ENCODE measurements around the gene CAMSAP2.

Gene CAMSAP2

DNA sequence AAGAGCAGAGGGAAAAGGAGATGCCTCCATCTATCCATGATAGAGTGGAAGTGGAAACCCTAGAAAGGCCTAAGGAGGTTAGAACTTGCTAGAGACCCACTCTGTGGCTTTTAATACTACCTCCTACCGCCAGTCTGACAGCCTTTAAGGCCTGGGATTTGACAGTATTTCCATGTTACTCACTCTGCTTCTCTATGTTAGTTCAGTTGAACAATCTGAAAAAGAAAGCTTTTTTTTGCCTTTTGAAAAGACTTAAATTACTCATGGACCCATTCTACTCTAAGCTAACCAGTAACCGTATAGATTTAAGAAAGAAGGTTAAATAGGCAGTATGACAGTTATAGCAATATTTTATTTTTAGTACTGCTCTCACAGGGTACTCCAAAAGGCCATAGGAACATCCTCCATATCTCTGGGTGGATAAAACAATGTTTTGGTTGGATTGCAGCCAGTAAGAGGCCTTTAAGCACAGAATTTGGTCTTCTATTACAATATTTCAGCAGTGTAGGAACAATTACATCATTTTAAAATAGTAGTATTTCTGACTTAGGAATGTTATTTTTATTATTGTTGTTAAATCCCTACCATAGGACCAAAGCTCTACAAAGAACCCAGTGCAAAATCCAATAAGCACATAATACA is 118.1 kb downstream of the CAMSAP2 start:
- no peak for DNase-seq

GRCh38 chr1:200857804-200858203 is 119.1 kb downstream of the CAMSAP2 start:
- DNase-seq: no peak

- DNase-seq: no peak
These were observed 123.4 kb downstream of the CAMSAP2 start for GRCh38 chr1:200861937-200862647.

GRCh38 chr1:200862713-200863415 is 124.2 kb downstream of the CAMSAP2 start:
- peak; percentile 70 for DNase-seq

DNA sequence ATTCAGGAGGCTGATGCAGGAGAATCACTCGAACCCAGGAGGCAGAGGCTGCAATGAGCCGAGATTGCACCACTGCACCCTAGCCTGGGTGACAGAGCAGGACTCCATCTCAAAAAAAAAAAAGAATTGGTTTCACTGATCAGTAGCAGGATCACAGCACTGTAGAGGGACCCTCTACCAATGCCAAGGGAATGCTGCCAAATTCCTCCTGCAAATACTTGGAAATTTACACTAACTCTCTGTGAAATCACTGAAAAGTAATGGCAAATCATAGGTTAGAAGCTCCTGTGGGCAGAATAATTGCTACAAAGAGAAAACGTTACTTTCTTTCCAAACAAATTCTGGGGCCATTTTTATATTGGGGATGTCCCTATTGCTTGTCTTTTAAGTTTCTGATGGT is 127.4 kb downstream of the CAMSAP2 start:
- DNase-seq: no peak

DNA sequence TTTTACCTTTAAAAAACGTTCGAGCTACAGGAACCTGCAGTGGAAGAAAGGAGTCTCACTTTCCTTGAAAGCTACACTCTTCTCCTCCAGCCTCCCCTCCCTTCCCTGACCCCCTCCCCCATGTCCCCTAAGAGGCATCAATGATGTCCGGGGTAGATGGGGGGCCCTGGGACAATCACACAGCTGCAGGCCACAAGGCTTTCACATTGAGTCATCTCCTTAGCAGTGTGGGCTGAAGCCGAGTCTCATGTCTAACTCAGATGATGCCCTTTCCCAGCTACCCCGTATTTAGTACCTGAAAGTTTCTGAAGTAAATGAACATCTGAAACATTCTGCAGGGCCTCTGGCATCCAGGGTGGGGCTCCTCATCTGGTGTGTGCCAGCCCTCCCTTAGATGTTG is 127.8 kb downstream of the CAMSAP2 start:
- no peak for DNase-seq

DNA sequence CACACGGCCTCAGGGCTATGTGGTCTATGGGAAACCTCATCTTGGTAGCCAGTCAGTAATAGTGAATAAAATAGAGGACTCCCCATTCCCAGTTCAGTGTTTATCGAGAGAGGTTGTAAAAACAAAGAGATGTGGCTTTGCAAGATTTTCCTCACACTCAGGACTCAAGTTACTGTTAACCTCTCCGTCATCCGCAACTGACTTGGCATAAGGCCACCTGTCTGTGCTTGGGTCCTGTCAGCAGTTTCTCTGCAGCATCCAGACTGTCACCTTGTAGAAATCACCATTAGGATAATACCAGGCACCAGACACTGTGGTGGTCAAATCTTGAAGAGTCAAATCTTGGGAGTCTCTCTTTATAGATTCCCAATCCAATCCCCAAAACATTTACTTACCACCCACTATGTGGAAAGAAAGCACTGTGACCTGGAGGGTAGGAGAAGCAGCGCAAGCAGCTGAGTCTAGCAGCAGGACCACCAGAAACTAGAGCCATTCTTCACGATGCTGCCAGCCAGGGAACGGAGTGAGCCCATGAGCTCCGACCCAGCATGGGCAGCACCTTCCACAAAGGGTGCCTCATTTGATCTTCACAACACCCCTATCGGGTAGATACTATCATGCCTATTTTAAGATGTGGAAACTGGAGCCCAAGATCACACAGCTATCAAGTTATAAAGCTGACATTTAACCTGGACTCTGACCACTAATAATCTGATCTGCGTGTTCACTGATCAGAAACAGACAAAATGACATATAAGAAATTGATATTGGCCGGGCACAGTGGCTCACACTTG is 128.5 kb downstream of the CAMSAP2 start:
- DNase-seq: no peak

GRCh38 chr1:200869376-200869752 is 130.7 kb downstream of the CAMSAP2 start:
- DNase-seq: no peak

GRCh38 chr1:200869753-200870391 is 131.2 kb downstream of the CAMSAP2 start:
- DNase-seq: no peak

DNA sequence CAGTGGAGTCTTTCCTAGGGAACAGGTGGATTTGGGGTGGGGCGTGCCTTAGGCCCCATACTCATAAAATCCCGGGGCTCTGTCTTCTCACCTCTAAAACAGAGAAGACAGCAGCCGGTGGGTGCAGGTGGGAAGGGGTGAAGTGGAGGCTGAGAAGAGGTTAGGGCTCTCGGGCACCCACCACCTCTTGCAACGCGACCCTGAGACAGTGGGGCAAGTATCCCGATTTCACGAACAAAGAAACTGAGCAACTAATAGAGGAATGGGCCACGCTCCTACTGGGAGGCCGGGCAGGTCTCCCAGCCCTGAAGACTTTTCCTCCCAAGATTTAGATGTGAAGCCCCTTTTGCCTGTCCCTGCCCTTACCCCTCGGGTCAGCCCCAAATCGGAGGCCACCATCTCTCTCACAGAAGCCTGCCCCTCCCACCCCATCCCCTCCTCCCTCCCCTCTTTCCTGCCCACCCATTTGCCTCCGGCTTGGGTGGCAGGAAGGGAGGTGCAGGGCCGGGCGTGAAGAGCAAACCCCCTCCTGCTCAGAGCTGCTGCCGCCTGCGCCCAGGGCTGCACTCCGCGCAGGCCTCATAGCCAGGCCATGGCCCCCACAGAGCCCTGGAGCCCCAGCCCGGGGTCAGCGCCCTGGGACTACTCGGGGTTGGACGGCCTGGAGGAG is 133.9 kb downstream of the CAMSAP2 start, which contains the start of gene GPR25:
Gene GPR25 (plus strand): TSS at position 536 of the 670 bp plus-strand sequence. CDS start 57 bp downstream, at position 593.
- DNase-seq: no peak

- no peak for DNase-seq
These were observed 134.5 kb downstream of the CAMSAP2 start for GRCh38 chr1:200873116-200873670.

DNA sequence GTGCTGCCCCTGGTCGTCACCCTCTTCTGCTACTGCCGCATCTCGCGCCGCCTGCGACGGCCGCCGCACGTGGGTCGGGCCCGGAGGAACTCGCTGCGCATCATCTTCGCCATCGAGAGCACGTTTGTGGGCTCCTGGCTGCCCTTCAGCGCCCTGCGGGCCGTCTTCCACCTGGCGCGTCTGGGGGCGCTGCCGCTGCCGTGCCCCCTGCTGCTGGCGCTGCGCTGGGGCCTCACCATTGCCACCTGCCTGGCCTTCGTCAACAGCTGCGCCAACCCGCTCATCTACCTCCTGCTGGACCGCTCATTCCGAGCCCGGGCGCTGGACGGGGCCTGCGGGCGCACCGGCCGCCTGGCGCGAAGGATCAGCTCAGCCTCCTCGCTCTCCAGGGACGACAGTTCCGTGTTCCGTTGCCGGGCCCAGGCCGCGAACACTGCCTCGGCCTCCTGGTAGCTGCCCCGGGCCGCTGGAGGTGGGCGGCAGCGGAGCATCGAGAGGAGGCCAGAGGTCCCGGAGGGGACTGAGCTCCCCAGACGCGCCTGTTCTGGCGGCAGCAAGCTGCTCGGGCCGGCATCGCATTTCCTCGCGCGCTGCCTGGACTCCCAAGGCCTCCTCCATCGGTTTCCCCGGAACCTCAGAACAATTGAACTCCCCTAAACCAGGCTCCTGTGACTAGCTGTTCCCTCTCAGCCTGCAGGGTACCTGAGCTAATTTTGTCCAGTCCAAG is 135.1 kb downstream of the CAMSAP2 start:
- DNase-seq: no peak

DNA sequence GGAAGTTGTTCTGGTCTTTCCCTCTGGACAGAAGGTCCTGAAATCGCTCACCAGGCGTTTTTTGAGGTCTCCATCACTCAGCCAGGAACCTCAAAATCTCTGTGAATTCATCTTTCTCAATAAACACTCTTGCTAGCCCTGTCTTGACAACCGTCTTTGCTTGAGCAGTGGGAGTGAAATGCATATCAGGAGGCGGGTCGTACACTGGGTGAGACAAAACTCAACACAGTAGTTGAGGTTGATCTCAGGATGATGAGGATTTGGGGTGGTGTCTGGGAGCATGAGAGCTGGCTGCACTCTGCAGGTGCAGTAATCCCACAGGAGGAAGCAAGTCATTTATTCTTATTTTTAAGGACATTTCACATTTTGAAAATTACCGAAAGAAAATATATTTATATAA is 136.0 kb downstream of the CAMSAP2 start:
- no peak for DNase-seq

GRCh38 chr1:200875416-200875815 is 136.7 kb downstream of the CAMSAP2 start:
- DNase-seq: no peak

GRCh38 chr1:200877010-200877409 is 138.3 kb downstream of the CAMSAP2 start:
- no peak for DNase-seq

DNA sequence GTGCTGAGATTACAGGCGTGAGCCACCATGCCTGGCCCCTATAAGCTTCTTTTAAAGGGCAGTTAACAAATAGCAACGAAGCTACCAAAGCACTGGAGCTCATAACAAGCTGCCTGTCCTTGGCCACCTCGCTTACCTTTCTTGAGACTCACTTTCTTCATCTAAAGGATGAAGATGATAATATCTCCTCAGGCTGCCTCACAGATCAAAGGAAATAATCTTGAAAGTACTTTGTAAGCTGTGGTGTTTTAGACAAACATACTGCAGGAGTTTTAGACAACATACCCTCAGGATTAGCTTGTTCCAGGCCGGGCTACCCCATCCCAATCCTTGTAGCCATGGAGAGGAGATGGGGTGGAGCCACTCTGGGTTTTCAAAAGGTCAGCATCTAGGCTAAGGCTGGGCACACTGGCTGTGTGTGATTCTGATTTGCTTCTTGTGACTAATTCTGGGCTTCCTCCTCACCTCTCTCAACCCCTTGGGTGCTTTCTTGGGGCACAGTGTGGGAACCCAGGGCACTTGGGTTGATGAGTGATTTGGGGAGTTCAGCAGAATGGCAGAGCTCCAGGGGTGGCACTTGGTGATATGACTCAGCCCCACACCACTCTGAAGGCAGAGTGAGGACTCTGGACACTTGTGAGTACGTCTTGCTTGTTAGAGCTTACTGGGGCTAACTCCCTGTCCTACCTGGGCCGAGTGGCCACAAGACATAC is 139.3 kb downstream of the CAMSAP2 start:
- no peak for DNase-seq

- DNase-seq: no peak
These were observed 141.5 kb downstream of the CAMSAP2 start for GRCh38 chr1:200880212-200880611.

DNA sequence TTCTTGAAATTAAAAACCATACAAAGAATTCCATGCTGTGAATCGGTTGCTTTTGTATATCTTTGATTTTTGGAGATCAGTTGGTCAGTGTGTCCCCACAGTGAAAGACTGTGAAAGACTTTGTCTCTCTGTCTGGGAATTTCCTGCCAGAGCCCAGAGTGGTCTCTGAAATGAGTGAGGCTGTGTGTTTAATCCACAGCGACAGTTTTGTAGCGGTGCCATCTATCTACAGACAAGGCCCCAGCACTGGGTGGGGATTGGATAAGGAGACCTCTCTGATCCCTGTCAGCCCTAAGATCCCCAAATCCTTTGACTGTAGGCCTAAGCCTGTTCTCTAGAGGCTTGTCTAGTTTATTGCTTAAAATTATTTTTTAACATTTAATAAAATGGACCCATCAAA is 144.4 kb downstream of the CAMSAP2 start:
- DNase-seq: no peak

DNA sequence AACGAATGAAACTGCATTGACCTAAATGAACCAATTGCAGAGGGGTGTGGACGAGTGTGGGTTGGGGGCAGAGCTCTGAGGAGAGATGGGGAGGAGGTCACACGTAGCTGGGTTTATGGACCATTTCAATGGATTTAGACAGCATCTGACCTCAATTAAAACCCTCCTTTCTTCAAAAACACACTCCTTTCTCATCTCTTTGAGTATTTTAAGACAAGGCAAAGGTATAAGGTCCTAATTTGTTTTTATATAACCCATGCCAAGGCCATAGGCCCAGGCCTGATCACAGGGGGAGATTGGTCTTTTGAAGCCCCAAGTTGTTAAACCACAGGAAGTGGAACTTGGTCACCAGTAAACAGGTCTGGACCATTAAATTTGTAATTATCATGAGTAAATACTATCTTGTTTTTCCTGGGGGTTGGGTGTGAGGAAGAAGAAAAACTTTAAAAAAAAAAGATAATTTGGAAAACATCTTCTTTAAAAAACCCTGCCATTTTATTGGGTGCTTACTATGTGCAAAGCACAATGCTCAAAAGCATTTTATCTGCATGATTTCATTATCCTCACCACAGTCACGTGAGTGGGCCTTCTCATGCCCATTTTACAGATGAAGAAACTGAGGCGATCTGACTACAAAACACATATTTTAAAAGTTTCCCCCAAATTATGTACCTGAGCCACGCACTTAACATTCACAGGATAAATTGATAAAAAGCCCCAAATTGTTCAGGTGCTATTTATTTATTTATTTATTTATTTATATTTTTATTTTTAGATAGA is 147.1 kb downstream of the CAMSAP2 start:
- DNase-seq: no peak

DNA sequence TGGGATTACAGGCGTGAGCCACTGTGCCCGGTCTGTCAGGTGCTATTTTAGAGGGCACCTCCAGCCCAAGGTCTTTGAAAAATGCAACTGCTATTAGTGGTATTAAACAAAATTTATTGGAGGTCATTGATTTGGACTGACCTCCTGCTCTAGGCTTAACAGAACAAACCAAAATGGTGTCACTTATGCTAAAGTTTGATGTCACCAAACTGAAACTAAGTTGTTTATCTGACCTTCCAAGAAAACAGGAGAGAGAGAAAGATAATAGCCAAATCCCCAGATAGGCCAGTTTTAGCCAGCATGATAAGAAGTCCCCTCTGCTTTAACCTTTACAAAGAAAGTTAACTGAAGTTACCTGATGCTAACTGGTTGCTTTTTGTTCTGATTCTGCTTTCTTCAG is 147.9 kb downstream of the CAMSAP2 start:
- DNase-seq: no peak
